HEK293T (cell line): Measurements from ENCODE around the gene ANKK1.

Experiments
- ARNT ChIP-seq: fragments of 450-650 bp; IDR thresholded peaks from 2 replicates; pipeline ENCODE4 v1.6.1; 2017; ENCODE audit warnings: mild to moderate bottlenecking
- BHLHE40 ChIP-seq: fragments of 450-650 bp; IDR thresholded peaks from 2 replicates; pipeline ENCODE4 v1.6.1; 2016; ENCODE audit warnings: mild to moderate bottlenecking, moderate library complexity, borderline replicate concordance
- ELF4 ChIP-seq: fragments of 450-650 bp; IDR thresholded peaks from 2 replicates; pipeline ENCODE4 v1.6.1; 2017; ENCODE audit warnings: antibody characterized with exemption
- FOXA1 ChIP-seq: fragments of 450-650 bp; IDR thresholded peaks from 2 replicates; pipeline ENCODE4 v1.6.1; 2016; ENCODE audit warnings: mild to moderate bottlenecking
- FOXK2 ChIP-seq: fragments of 450-650 bp; IDR thresholded peaks from 2 replicates; pipeline ENCODE4 v1.6.1; 2016; ENCODE audit warnings: mild to moderate bottlenecking
- FOXM1 ChIP-seq: fragments of 450-650 bp; IDR thresholded peaks from 2 replicates; pipeline ENCODE4 v1.6.1; 2017; ENCODE audit warnings: mild to moderate bottlenecking, borderline replicate concordance
- HDGF ChIP-seq: fragments of 450-650 bp; IDR thresholded peaks from 2 replicates; pipeline ENCODE4 v1.6.1; 2017; ENCODE audit warnings: antibody characterized with exemption, borderline replicate concordance
- L3MBTL2 ChIP-seq: fragments of 450-650 bp; conservative IDR thresholded peaks from 2 replicates; pipeline ENCODE4 v1.6.1; 2016; ENCODE audit warnings: mild to moderate bottlenecking
- LEF1 ChIP-seq: fragments of 450-650 bp; IDR thresholded peaks from 2 replicates; pipeline ENCODE4 v1.6.1; 2017; ENCODE audit warnings: mild to moderate bottlenecking, borderline replicate concordance
- NFRKB ChIP-seq: fragments of 450-650 bp; IDR thresholded peaks from 2 replicates; pipeline ENCODE4 v1.6.1; 2016; ENCODE audit warnings: mild to moderate bottlenecking, moderate library complexity
- SP1 ChIP-seq: fragments of 450-650 bp; IDR thresholded peaks from 2 replicates; pipeline ENCODE4 v1.6.1; 2017
- SUZ12 ChIP-seq: fragments of 450-650 bp; IDR thresholded peaks from 2 replicates; pipeline ENCODE4 v1.6.1; 2016; ENCODE audit warnings: mild to moderate bottlenecking

DNA sequence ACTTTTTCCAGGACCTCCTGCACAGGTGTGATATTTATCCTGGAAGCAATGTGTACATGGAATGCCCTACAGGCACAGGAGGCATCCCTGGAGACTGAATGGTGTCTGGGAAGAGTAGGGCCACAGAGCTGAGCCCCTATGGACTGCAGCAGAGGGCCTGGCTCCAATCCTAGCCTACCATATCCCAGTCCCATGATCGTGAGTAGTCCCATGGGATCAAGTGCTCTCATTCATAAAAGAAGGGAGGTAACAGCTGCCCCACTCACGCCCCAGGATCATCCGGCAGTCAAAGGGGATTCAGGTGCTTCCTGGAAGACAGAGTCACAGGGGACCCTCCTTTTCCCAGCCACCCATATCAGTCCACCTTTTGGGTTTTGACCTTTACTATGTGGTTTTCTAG, 24.0 kb downstream of the ANKK1 start:
- TF ChIP-seq FOXA1 (no peak), SP1 (no peak), LEF1 (no peak), BHLHE40 (no peak), ARNT (no peak), FOXK2 (no peak), SUZ12 (no peak), FOXM1 (no peak), NFRKB (no peak), ELF4 (no peak), L3MBTL2 (no peak), HDGF (no peak)
